Stomach (tissue), 4 donors: Measurements from ENCODE around the gene RAB4A.

Experiments used
- POLR2A ChIP-seq, 4 donors: fragments of 450-650 bp; IDR thresholded peaks; one replicate each; pipeline ENCODE4 v1.6.1; 2016; ENCODE audit warnings: antibody characterized with exemption in 4 of 4, control low read depth in 2 of 4, mild to moderate bottlenecking in 1 of 4, moderate library complexity in 1 of 4
- TF ChIP-seq, protein P1 (sequence below), 7 experiments: fragments of 450-650 bp in 4 of 7; fragments of 200-600 bp in 3 of 7; sonication (generic) in 3 of 7; IDR thresholded peaks; one replicate each; pipeline ENCODE4 v1.5.1; 2016 to 2019; ENCODE audit warnings: antibody characterized with exemption in 7 of 7, control low read depth in 2 of 7, mild to moderate bottlenecking in 1 of 7

DNA sequence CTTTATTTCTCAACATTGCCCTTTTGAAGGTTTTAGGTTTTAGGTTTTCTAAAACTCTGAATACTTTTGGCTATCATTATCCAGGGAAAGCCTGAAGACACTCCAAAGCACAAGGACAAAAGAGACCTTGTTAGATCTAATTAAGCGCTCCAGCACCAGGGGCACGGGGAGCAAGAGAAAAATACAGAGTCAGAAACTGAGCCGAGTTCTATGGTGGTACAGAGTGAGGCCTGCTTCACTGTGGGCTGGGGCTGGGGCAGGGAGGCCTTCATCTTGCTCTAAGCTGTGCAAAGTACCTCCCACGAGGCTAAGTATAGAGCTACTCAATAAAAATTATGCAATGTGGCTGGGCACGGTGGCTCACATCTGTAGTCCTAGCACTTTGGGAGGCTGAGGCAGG is 19.7 kb upstream of the RAB4A start:
- TF ChIP-seq, protein P1, sequence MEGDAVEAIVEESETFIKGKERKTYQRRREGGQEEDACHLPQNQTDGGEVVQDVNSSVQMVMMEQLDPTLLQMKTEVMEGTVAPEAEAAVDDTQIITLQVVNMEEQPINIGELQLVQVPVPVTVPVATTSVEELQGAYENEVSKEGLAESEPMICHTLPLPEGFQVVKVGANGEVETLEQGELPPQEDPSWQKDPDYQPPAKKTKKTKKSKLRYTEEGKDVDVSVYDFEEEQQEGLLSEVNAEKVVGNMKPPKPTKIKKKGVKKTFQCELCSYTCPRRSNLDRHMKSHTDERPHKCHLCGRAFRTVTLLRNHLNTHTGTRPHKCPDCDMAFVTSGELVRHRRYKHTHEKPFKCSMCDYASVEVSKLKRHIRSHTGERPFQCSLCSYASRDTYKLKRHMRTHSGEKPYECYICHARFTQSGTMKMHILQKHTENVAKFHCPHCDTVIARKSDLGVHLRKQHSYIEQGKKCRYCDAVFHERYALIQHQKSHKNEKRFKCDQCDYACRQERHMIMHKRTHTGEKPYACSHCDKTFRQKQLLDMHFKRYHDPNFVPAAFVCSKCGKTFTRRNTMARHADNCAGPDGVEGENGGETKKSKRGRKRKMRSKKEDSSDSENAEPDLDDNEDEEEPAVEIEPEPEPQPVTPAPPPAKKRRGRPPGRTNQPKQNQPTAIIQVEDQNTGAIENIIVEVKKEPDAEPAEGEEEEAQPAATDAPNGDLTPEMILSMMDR (IDR thresholded peaks at IDR 0.05) = no peak
- no peak for TF ChIP-seq POLR2A (IDR thresholded peaks at IDR 0.05)
